CD4-positive, alpha-beta T cell treated with Interleukin-10 for 1 hour (primary cell): ENCODE measurements around the gene IL11RA.
"Not testable (repeated sequence)": the region's sequence is repeated elsewhere in the genome, so short reads cannot be mapped to it uniquely, and the experiment has no call there.

Experiments used
- DNase-seq: peaks from one replicate; pipeline ENCODE4 v3.0.0-alpha.2; 2020

The IL11RA gene

DNA sequence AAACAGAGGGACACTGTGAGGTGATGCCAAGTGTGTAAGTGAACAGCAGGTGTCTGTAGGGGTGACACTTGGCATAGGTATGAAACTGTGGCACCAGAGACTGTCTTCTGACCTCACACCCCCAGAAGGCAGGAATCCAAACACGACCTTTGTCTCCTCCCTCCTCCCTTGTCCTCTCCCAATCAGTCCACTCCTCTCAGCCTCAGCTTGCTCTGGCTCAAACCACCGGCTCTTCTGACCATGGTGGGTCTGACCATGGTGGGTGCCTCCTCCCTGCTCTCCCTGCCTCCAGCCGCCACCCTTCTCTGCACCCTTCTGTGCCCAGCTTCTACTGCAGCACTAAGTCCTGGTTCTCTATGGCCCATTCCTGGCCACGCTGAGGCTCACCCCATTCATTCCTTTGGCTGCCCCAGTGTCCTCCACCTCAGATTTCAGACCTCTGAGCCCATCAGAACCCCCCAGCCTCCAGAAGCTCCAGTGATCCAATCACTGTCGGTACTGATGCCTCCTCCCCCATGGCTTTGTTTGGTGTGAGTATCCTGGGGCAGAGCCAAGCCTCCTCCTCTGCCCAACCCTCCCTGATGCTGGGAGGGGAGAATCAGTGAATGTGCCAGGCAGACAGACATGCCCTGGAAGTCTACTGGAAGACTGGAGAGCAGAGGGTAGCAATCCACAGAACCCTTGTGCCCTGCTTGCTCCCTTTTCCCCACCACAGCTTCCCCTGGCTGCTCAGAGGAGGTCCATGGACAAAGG lies 21.4 kb upstream of the IL11RA start:
- DNase-seq, result no peak

DNA sequence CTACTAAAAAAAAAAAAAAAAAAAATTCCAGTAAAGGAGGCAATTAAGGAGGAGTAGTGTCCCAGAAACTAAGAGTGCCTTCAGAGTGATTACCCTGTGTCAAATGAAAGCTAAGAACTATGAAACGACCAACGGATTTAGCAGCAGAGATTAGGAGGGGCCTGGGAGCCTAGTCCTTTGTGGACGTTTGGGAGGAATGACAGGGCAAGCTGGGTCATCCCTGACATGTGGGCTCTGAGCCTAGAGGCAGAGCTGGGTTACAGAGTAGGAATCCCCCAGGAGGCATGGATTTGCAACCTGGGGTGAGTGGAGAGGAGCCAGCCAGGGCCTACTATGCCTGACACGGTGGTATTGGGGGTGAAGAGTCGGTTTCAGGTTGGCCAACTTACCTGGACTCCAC lies 18.8 kb upstream of the IL11RA start:
- DNase-seq, result no peak

DNA sequence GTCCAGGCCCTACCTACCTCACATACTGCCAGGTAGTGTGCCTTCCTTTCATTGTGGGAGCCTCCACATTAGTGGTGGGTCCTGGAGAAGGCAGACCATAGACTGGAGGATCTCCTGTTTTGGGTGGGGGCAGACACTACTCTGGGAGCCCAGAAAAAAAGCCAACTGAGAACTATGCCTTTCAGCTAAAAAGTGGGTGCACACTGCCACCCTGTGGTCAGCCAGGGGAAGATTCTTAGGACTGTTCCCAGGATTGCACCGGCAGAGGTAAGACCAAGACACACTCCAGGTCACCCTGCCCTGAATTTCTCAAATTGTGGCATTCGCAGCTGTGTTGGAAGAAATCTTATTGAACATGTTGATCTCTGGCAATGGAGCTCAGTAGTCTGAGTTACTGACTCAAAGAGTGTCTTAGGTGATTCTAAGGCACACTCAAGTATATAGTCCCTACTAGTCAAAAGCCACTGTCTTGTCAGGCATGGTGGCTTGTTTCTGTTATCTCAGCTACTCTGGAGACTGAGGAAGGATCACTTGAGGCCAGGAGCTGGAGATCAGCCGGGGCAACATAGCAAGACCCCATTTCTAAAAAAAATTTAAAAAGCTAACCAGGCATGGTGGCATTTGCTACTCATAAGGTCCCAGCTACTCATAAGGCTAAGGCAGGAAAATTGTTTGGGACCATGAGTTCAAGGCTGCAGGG lies 18.0 kb upstream of the IL11RA start:
- DNase-seq, result peak; percentile 84

GRCh38 chr9:34634551-34635248 lies 17.3 kb upstream of the IL11RA start:
- DNase-seq, result no peak

GRCh38 chr9:34635556-34635955 lies 16.4 kb upstream of the IL11RA start:
- no peak for DNase-seq

- peak; percentile 14 for DNase-seq
Measured at GRCh38 chr9:34636791-34637355, 15.1 kb upstream of the IL11RA start.

GRCh38 chr9:34637356-34638137 lies 14.4 kb upstream of the IL11RA start, which contains the start of gene SIGMAR1:
TSS of gene SIGMAR1 (minus strand) at chr9:34637787. CDS start at chr9:34637697, 90 bp downstream.
- DNase-seq, result peak; percentile 96

DNA sequence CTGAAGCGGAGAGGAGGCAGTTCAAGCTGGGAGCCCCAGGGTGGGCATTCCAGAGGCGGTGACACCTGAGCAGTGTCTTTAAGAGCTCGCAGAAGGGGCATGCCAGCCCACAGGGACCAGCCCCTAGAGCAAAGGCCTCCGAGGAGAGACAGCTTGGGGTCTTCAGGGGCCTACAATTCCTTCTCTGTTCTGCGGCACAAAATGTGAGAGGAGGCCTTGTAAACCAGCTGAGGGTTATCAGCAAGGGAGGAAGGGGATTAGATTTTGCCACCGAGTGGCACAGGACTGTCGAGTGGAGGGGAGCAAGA lies 13.9 kb upstream of the IL11RA start:
- no peak for DNase-seq

DNA sequence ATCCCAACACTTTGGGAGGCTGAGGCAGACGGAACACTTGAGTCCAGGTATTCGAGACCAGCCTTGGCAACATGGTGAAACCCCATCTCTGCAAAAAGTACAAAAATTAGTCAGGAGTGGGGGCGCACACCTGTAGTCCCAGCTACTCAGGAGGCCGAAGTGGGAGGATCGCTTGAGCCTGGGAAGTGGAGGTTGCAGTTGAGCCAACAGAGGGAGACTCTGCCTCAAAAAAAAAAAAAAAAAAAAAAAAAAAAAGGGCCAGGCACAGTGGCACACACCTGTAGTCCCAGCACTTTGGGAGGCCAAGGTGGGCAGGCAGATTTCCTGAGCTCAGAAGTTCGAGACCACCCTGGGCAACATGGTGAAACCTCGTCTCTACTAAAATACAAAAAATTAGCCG lies 12.7 kb upstream of the IL11RA start:
- DNase-seq, result not testable (repeated sequence)

- no peak for DNase-seq
Measured at GRCh38 chr9:34642679-34643078, 9.3 kb upstream of the IL11RA start.

- DNase-seq, result no peak
Measured at GRCh38 chr9:34644766-34645314, 7.1 kb upstream of the IL11RA start.

DNA sequence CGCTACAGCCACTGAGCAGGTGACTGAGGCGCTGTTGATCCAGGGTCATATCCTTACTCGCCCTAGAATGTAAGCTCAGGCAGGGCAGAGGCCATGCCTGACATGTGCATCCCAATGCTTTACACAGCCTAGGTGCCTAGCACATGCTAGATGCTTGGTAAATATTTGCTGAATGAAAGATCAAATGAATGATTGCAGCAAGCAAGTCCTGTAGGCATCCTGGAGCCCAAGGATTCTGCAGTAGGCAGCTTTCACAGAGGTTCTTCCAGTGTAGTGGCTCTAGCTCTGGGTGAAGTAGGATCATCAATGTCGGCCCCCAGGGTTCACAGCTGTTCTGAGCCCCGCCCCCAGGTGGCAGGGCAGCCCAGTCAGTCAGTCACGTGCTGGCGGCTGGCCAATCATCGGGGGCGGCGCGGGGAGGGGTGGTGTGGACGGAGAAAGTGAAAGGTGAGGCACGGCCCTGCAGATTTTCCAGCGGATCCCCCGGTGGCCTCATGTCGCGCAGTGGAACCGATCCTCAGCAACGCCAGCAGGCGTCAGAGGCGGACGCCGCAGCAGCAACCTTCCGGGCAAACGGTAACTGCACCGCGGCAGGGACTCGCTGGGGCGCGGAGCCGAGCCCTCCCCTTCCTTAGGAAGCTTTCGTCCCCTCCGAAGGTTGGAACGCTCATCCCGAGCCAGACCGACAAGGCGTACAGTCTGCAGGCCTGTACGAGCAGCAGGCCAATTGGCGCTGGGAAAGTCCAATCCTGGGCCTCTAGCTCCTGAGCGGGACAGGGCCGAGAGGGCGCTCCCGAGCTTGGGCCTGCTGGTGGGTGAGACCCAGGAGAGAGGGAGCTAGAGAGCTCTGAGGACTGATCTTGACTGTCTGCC lies 5.5 kb upstream of the IL11RA start, which contains the start of gene GALT:
Gene GALT, plus strand, starts transcription at position 465 of the 873 bp plus-strand sequence. Its CDS starts 30 bp downstream, at position 495.
- peak; percentile 97 for DNase-seq

DNA sequence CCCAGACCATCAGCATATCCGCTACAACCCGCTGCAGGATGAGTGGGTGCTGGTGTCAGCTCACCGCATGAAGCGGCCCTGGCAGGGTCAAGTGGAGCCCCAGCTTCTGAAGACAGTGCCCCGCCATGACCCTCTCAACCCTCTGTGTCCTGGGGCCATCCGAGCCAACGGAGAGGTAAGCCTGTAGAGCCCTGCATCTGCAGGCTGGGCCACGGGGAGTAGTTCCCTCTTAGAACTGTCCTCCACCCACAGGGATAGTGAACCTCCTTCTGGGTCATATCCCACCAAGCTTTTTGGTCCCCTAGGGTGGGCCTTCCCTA lies 4.9 kb upstream of the IL11RA start:
- no peak for DNase-seq

GRCh38 chr9:34647651-34648050 lies 4.3 kb upstream of the IL11RA start:
- no peak for DNase-seq

DNA sequence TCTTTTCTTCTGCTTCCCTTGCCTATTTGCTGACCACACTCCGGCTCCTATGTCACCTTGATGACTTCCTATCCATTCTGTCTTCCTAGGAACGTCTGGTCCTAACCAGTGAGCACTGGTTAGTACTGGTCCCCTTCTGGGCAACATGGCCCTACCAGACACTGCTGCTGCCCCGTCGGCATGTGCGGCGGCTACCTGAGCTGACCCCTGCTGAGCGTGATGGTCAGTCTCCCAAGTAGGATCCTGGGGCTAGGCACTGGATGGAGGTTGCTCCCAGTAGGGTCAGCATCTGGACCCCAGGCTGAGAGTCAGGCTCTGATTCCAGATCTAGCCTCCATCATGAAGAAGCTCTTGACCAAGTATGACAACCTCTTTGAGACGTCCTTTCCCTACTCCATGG lies 3.3 kb upstream of the IL11RA start:
- no peak for DNase-seq

- DNase-seq, result no peak
Measured at GRCh38 chr9:34650816-34651215, 1.2 kb upstream of the IL11RA start.

DNA sequence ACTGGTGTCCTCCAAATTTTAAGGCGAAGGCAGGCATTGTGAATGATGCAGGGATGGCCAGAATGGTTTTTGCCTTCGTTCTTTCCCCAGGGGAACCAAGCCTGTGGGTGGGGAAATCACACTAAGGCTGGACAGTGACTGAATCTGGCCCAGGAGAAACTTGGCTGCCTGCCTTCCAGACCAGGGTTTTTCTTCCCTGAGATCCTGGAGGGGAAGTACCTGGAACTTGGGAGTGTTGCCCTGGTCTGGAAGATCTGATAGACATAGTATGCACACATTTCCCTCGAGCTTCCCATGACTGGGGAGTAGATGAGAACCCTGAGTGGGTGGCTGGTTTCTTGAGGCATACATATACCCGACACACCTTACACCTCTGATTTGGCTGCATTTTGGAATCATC lies 664 bp upstream of the IL11RA start:
- no peak for DNase-seq

DNA sequence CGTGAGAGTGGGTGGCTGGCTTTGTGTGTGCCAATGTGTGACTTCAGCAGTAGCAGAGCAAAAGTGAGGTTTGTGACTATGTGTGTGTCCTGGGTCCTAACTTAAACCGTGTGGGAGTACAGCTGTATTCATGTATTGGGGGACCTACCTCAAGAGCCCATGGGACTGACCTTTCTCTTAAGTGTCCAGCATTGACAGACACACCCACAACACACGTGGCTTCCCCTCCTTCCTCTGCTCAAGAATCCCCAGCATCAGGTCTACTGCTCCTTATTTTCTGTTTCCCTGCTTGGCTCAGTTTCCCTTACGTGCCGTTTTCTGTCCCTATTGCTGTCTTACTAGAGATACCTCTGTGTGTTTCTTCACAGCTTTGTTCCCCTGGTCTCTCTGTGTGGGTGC lies 616 bp downstream of the IL11RA start:
- no peak for DNase-seq

GRCh38 chr9:34653151-34654072 lies 1.4 kb downstream of the IL11RA start:
- DNase-seq, result no peak

DNA sequence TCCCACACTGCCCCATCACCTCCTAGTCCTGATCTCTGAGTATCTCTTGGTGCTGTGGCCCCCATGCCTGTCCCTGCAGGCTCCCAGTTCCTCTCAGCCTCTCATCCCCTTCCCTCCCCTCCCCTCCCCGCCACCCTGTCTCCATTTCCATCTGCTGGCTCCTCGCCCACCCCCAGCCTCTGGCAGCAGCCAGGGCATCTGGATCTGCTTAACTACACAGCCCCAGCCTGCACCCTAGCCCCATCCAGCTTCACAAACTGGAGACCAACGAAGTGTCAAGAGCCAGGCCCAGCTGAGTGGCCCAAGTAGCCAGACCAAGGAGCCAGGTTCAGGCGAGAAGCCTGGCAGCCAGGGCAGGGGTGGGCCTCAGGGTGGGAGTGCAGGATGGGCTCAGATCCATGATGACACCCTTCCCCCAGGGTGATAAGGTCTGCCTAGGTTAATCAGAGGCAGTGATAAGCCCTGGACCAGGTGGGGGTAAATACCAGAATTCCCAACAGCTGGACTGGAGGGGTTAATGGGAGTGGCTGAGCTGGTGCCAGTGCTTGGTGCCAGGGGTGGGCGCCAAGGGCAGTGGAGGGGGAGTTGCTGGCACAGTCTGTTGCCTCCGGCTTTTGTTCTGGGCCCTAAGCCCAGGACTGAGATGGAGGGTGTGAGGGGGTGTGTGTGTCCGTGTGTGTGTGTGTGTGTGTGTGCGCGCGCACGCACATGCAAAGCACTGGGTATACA lies 2.5 kb downstream of the IL11RA start:
- no peak for DNase-seq
